KMS-11 (cell line): ENCODE data around the gene LRRC71.

ENCODE experiments used
- H2AFZ ChIP-seq: fragments of 200-600 bp; sonication (generic); 2 replicates; pipeline ENCODE4 v1.6.1; 2016; ENCODE audit warnings: antibody characterized with exemption, mixed run types, low read depth
- H3K27ac ChIP-seq: fragments of 200-600 bp; sonication (generic); 2 replicates; pipeline ENCODE4 v1.6.1; 2016; ENCODE audit warnings: mild to moderate bottlenecking, mixed run types
- H3K27me3 ChIP-seq: fragments of 200-600 bp; sonication (generic); 2 replicates; pipeline ENCODE4 v1.6.1; 2017; ENCODE audit warnings: mild to moderate bottlenecking, low read depth, mixed run types, moderate library complexity; ENCODE audit not compliant: insufficient read depth
- H3K36me3 ChIP-seq: fragments of 200-600 bp; sonication (generic); 2 replicates; pipeline ENCODE4 v1.6.1; 2017; ENCODE audit warnings: mild to moderate bottlenecking, mixed run types; ENCODE audit not compliant: insufficient read depth
- H3K4me1 ChIP-seq: fragments of 200-600 bp; sonication (generic); 2 replicates; pipeline ENCODE4 v1.6.1; 2016; ENCODE audit warnings: mild to moderate bottlenecking, low read depth, mixed run types; ENCODE audit not compliant: poor library complexity, severe bottlenecking
- H3K4me2 ChIP-seq: fragments of 200-600 bp; sonication (generic); 2 replicates; pipeline ENCODE4 v1.7.0; 2016; ENCODE audit warnings: mild to moderate bottlenecking, mixed run types
- H3K4me3 ChIP-seq: fragments of 200-600 bp; sonication (generic); IDR thresholded peaks from 2 replicates; pipeline ENCODE4 v1.6.1; 2017; ENCODE audit warnings: low read depth, low read length, mixed read lengths; ENCODE audit not compliant: insufficient read depth
- H3K79me2 ChIP-seq: fragments of 200-600 bp; sonication (generic); 2 replicates; pipeline ENCODE4 v1.6.1; 2016; ENCODE audit warnings: low read depth, mixed run types; ENCODE audit not compliant: insufficient read depth
- H3K9ac ChIP-seq: fragments of 200-600 bp; sonication (generic); 2 replicates; pipeline ENCODE4 v1.6.1; 2016; ENCODE audit warnings: mild to moderate bottlenecking, mixed run types
- H4K20me1 ChIP-seq: fragments of 200-600 bp; sonication (generic); 2 replicates; pipeline ENCODE4 v1.6.1; 2016; ENCODE audit warnings: mild to moderate bottlenecking, mixed run types; ENCODE audit not compliant: insufficient read depth
- CTCF ChIP-seq: fragments of 200-600 bp; sonication (generic); conservative IDR thresholded peaks from 2 replicates; pipeline ENCODE4 v1.6.1; 2017; ENCODE audit warnings: low read depth, mild to moderate bottlenecking, antibody characterized with exemption, low read length, moderate library complexity, mixed read lengths

Gene LRRC71

GRCh38 chr1:156875341-156875615 is 45.2 kb upstream of the LRRC71 start:
- peaks cover 100% of the 10 kb centered on the region for H3K27me3 ChIP-seq
- no peak for TF ChIP-seq CTCF
- H3K9ac ChIP-seq = no peak overlapping the region

GRCh38 chr1:156876281-156876680 is 44.2 kb upstream of the LRRC71 start:
- H3K9ac ChIP-seq = no peak overlapping the region
- peaks cover 12% of the 10 kb centered on the region for H3K4me1 ChIP-seq
- H3K27ac ChIP-seq = no peak overlapping the region
- peaks cover 100% of the 10 kb centered on the region for H3K27me3 ChIP-seq
- no peak overlapping the region for H2AFZ ChIP-seq
- no peak overlapping the region for H3K4me3 ChIP-seq
- H3K4me2 ChIP-seq = no peak overlapping the region
- no peaks in the 10 kb centered on the region for H4K20me1 ChIP-seq
- no peaks in the 10 kb centered on the region for H3K36me3 ChIP-seq
- TF ChIP-seq CTCF = no peak
- H3K79me2 ChIP-seq = no peaks in the 10 kb centered on the region

More at GRCh38 chr1:156875341-156875615, 45.2 kb upstream of the LRRC71 start:
- Histone ChIP-seq H3K36me3 (no peaks in the 10 kb centered on the region), H3K79me2 (no peaks in the 10 kb centered on the region), H3K4me2 (no peak overlapping the region), H2AFZ (no peak overlapping the region), H3K4me3 (no peak overlapping the region), H3K4me1 (peaks cover 10% of the 10 kb centered on the region), H4K20me1 (no peaks in the 10 kb centered on the region), H3K27ac (no peak overlapping the region)

GRCh38 chr1:156877433-156878170 is 42.8 kb upstream of the LRRC71 start:
- H2AFZ ChIP-seq = no peak overlapping the region
- H3K79me2 ChIP-seq = no peaks in the 10 kb centered on the region
- H3K9ac ChIP-seq = no peak overlapping the region
- no peak for TF ChIP-seq CTCF
- H3K4me1 ChIP-seq = peaks cover 10% of the 10 kb centered on the region
- H3K4me3 ChIP-seq = no peak overlapping the region
- no peaks in the 10 kb centered on the region for H4K20me1 ChIP-seq
- H3K27ac ChIP-seq = no peak overlapping the region
- H3K27me3 ChIP-seq = peaks cover 100% of the 10 kb centered on the region
- no peak overlapping the region for H3K4me2 ChIP-seq
- H3K36me3 ChIP-seq = no peaks in the 10 kb centered on the region

- no peaks in the 10 kb centered on the region for H3K36me3 ChIP-seq
- no peak overlapping the region for H2AFZ ChIP-seq
- H3K79me2 ChIP-seq = no peaks in the 10 kb centered on the region
- peaks cover 10% of the 10 kb centered on the region for H3K4me1 ChIP-seq
- no peak overlapping the region for H3K4me2 ChIP-seq
- no peak overlapping the region for H3K9ac ChIP-seq
- TF ChIP-seq CTCF = no peak
- H3K27me3 ChIP-seq = peaks cover 100% of the 10 kb centered on the region
- H4K20me1 ChIP-seq = no peaks in the 10 kb centered on the region
- no peak overlapping the region for H3K4me3 ChIP-seq
- no peak overlapping the region for H3K27ac ChIP-seq
These were observed 40.6 kb upstream of the LRRC71 start for GRCh38 chr1:156879876-156880275.
